MM.1S (cell line): ENCODE results near the gene ALOX15.
"Not testable (repeated sequence)": the region's sequence is repeated elsewhere in the genome, so short reads cannot be mapped to it uniquely, and the experiment has no call there.

Experiments
- DNase-seq: peaks from one replicate; pipeline ENCODE4 v3.0.0-alpha.2; 2015
- H2AFZ ChIP-seq: fragments of 300-600 bp; sonication (generic); 2 replicates; pipeline ENCODE4 v1.6.0; 2016; ENCODE audit warnings: antibody characterized with exemption, low read length
- H3F3A ChIP-seq: fragments of 300-600 bp; sonication (generic); 2 replicates; pipeline ENCODE4 v1.6.1; 2016; ENCODE audit warnings: mild to moderate bottlenecking, antibody characterized with exemption, low read length, moderate library complexity, mixed read lengths; ENCODE audit not compliant: insufficient read depth
- H3K27ac ChIP-seq: fragments of 300-600 bp; sonication (generic); 2 replicates; pipeline ENCODE4 v1.5.1; 2016; ENCODE audit warnings: mild to moderate bottlenecking, low read length
- H3K27me3 ChIP-seq: fragments of 300-600 bp; sonication (generic); replicated peaks from 2 replicates; pipeline ENCODE4 v1.6.0; 2016; ENCODE audit warnings: low read length; ENCODE audit not compliant: insufficient read depth
- H3K36me3 ChIP-seq: fragments of 300-600 bp; sonication (generic); replicated peaks from 2 replicates; pipeline ENCODE4 v1.6.1; 2016; ENCODE audit warnings: mild to moderate bottlenecking, low read length, mixed read lengths; ENCODE audit not compliant: insufficient read depth
- H3K4me1 ChIP-seq: fragments of 300-600 bp; sonication (generic); 2 replicates; pipeline ENCODE4 v1.6.1; 2016; ENCODE audit warnings: low read length, mixed read lengths
- H3K4me2 ChIP-seq: fragments of 300-600 bp; sonication (generic); 2 replicates; pipeline ENCODE4 v1.6.0; 2016; ENCODE audit warnings: low read depth, low read length
- H3K4me3 ChIP-seq: fragments of 300-600 bp; sonication (generic); 2 replicates; pipeline ENCODE4 v1.5.1; 2016; ENCODE audit warnings: low read length, mixed read lengths
- H3K79me2 ChIP-seq: fragments of 300-600 bp; sonication (generic); 2 replicates; pipeline ENCODE4 v1.6.1; 2016; ENCODE audit warnings: mixed run types, low read length, mixed read lengths
- H3K9ac ChIP-seq: fragments of 300-600 bp; sonication (generic); 2 replicates; pipeline ENCODE4 v1.6.1; 2016; ENCODE audit warnings: low read length, mixed read lengths
- H3K9me2 ChIP-seq: fragments of 300-600 bp; sonication (generic); replicated peaks from 2 replicates; pipeline ENCODE4 v1.6.1; 2016; ENCODE audit warnings: mild to moderate bottlenecking, low read length, mixed read lengths; ENCODE audit not compliant: insufficient read depth
- H3K9me3 ChIP-seq: fragments of 300-600 bp; sonication (generic); replicated peaks from 2 replicates; pipeline ENCODE4 v1.6.1; 2016; ENCODE audit warnings: mild to moderate bottlenecking, low read length, mixed read lengths; ENCODE audit not compliant: insufficient read depth
- H4K20me1 ChIP-seq: fragments of 300-600 bp; sonication (generic); 2 replicates; pipeline ENCODE4 v1.6.1; 2016; ENCODE audit warnings: mild to moderate bottlenecking, low read length, moderate library complexity, mixed read lengths; ENCODE audit not compliant: insufficient read depth
- EZH2 ChIP-seq: fragments of 300-600 bp; sonication (generic); optimal IDR thresholded peaks from 2 replicates; pipeline ENCODE3; 2017; ENCODE audit warnings: low read depth, mild to moderate bottlenecking, antibody characterized with exemption, low read length, mixed read lengths
- EZH2phosphoT487 ChIP-seq: fragments of 300-600 bp; sonication (generic); IDR thresholded peaks from 2 replicates; pipeline ENCODE4 v1.6.1; 2018; ENCODE audit warnings: antibody characterized with exemption, low read length
- TF ChIP-seq, protein P1 (sequence below): fragments of 300-600 bp; sonication (generic); IDR thresholded peaks from 2 replicates; pipeline ENCODE4 v1.5.1; 2016; ENCODE audit warnings: antibody characterized with exemption, low read length, mixed read lengths

The ALOX15 gene

DNA sequence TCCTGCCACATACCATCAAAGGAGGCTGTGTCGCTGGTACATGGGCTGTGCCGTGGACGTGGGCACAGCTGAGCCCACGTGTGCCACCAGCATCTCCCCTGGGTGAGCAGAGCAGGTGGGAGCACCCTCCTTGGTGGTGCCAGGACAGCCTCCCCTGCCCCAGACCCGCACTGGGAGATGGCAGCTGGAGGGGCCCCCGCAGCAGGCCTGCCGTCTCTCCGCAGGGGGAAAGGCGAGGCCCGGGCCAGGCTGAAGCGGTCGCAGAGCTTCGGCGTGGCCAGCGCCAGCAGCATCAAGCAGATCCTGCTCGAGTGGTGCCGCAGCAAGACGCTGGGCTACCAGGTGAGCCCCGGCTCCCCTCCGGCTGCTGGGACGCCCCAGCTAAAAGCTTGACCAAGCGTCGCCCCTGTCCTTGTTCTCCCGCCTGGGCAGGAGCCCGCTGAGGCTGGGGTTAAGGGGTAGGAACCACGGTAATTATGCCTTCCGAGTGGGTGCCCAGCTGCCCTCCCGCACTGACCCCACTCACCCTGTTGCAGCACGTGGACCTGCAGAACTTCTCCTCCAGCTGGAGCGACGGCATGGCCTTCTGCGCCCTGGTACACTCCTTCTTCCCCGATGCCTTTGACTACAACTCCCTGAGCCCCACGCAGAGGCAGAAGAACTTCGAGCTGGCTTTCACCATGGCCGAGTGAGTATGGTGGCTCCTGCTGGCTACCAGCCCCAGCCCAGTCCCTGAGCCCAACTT lies 44.7 kb downstream of the ALOX15 start:
- Histone ChIP-seq H2AFZ (no peak overlapping the region), H3K4me3 (no peak overlapping the region), H3K9ac (no peak overlapping the region), H3K79me2 (no peaks in the 10 kb centered on the region), H3K4me1 (no peaks in the 10 kb centered on the region), H3K36me3 (no peaks in the 10 kb centered on the region), H3F3A (no peaks in the 10 kb centered on the region), H3K4me2 (no peak overlapping the region), H3K9me3 (no peaks in the 10 kb centered on the region), H3K9me2 (no peaks in the 10 kb centered on the region), H4K20me1 (no peaks in the 10 kb centered on the region), H3K27ac (no peak overlapping the region), H3K27me3 (peaks cover 91% of the 10 kb centered on the region)
- no peak for DNase-seq
- TF ChIP-seq EZH2phosphoT487 (no peak), EZH2 (no peak)
- TF ChIP-seq, protein P1, sequence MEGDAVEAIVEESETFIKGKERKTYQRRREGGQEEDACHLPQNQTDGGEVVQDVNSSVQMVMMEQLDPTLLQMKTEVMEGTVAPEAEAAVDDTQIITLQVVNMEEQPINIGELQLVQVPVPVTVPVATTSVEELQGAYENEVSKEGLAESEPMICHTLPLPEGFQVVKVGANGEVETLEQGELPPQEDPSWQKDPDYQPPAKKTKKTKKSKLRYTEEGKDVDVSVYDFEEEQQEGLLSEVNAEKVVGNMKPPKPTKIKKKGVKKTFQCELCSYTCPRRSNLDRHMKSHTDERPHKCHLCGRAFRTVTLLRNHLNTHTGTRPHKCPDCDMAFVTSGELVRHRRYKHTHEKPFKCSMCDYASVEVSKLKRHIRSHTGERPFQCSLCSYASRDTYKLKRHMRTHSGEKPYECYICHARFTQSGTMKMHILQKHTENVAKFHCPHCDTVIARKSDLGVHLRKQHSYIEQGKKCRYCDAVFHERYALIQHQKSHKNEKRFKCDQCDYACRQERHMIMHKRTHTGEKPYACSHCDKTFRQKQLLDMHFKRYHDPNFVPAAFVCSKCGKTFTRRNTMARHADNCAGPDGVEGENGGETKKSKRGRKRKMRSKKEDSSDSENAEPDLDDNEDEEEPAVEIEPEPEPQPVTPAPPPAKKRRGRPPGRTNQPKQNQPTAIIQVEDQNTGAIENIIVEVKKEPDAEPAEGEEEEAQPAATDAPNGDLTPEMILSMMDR, result no peak

DNA sequence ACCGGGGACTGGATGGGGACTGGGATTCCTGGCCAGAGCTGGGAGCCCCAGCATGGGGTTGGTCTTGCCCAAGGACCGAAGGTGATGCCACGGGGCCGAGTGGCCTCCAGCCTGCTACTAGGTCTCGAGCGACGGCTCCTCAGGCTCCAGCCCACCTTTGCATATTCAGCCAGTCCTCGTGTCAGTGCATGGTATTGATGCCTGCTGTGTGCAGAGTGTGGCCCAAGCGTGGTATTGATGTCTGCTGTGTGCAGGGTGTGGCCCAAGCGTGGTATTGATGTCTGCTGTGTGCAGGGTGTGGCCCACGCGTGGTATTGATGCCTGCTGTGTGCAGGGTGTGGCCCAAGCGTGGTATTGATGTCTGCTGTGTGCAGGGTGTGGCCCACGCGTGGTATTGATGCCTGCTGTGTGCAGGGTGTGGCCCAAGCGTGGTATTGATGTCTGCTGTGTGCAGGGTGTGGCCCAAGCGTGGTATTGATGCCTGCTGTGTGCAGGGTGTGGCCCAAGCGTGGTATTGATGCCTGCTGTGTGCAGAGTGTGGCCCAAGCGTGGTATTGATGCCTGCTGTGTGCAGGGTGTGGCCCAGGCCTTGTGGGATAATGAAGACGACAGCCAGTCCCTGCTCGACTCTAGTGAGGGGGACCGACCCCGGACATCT lies 45.7 kb downstream of the ALOX15 start:
- H3K36me3 ChIP-seq, H3K79me2 ChIP-seq, H2AFZ ChIP-seq, H3F3A ChIP-seq, H3K4me1 ChIP-seq, H4K20me1 ChIP-seq, DNase-seq, H3K4me2 ChIP-seq, H3K27ac ChIP-seq, H3K9ac ChIP-seq, H3K4me3 ChIP-seq, H3K9me3 ChIP-seq, H3K9me2 ChIP-seq: not testable (repeated sequence)
- peaks cover 91% of the 10 kb centered on the region for H3K27me3 ChIP-seq

DNA sequence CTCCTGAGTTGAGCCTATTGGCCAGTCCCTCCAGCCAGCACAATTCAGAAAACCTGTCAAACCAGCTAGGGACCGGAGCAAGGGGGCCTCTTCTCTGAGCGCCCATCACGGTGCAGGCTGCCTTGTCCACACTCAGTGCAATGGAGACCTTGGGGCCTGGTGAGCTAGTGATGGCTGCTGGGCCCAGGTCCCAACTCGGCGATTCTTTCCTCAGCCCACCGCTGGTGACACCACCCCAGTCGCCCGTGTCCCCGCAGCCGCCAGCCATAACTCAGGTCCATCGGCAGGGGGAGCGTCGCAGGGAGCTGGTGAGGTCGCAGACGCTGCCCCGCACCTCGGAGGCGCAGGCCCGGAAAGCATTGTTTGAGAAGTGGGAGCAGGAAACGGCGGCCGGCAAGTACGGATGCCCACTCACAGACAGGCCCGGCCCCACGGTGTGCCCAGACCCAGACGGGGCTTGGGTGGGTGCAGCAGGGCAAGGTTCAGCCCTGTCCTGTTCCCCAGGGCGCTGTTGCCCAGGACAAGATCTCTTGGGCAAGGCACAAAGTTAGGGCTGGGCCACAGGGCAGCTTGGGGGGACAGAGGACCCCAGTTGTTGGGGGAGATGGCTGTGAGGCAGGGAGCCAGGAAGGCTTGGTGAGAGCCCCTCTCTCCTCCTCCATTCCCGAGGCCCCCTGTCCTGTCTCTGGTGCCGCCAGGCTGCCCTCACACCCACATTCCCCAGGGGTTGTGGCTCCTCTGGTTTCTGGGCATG lies 46.4 kb downstream of the ALOX15 start:
- peaks cover 91% of the 10 kb centered on the region for H3K27me3 ChIP-seq
- no peaks in the 10 kb centered on the region for H4K20me1 ChIP-seq
- peak overlapping the region; percentile 65 for H2AFZ ChIP-seq
- no peaks in the 10 kb centered on the region for H3F3A ChIP-seq
- no peak overlapping the region for H3K4me3 ChIP-seq
- H3K36me3 ChIP-seq, result no peaks in the 10 kb centered on the region
- no peaks in the 10 kb centered on the region for H3K9me2 ChIP-seq
- H3K4me1 ChIP-seq, result no peaks in the 10 kb centered on the region
- peak; percentile 50 for DNase-seq
- no peaks in the 10 kb centered on the region for H3K79me2 ChIP-seq
- no peak overlapping the region for H3K9ac ChIP-seq
- H3K9me3 ChIP-seq, result no peaks in the 10 kb centered on the region
- H3K4me2 ChIP-seq, result peak overlapping the region; percentile 37; the same call in 1 of the 2 replicates
- TF ChIP-seq, protein P1, result peak; percentile 53
- TF ChIP-seq EZH2, result no peak
- H3K27ac ChIP-seq, result no peak overlapping the region

DNA sequence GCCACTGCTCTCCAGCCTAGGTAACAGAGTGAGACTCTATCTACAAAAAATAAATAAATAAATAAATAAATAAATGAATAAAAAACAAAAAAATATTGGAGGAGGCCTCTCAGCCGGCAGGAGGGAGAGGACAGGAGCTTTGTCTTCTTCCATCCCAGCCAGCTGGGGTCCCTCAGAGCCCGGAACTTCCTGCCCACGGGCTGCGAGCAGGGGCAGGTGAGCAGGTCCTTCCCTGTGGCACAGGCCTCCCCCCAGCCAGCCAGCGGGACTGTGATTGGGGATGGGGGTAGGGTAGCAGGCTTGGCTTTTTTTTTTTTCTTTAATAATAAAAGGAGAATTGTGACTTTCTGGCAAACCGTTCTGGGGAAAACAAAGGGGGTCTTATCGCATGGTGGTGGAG lies 47.1 kb downstream of the ALOX15 start:
- Histone ChIP-seq H3K9me2 (no peaks in the 10 kb centered on the region), H3F3A (no peaks in the 10 kb centered on the region), H4K20me1 (no peaks in the 10 kb centered on the region), H3K4me1 (no peaks in the 10 kb centered on the region), H3K27me3 (peaks cover 86% of the 10 kb centered on the region), H3K79me2 (no peaks in the 10 kb centered on the region), H3K27ac (no peak overlapping the region), H3K9ac (no peak overlapping the region), H3K4me2 (no peak overlapping the region), H2AFZ (no peak overlapping the region), H3K36me3 (no peaks in the 10 kb centered on the region), H3K9me3 (no peaks in the 10 kb centered on the region), H3K4me3 (no peak overlapping the region)
- no peak for TF ChIP-seq EZH2phosphoT487
- TF ChIP-seq, protein P1, result no peak
- TF ChIP-seq EZH2, result no peak
- no peak for DNase-seq
